Coronary artery (tissue), 2 donors: ENCODE results near the gene TRIM69.

Experiments used
- DNase-seq: peaks from one replicate; pipeline ENCODE4 v3.0.0-alpha.2; 2017; ENCODE audit warnings: low spot score
- H3K27ac ChIP-seq, 2 donors: fragments of 200-600 bp; sonication (generic); one replicate each; pipeline ENCODE4 v1.5.1; 2016 to 2019
- H3K4me3 ChIP-seq: fragments of 200-600 bp; sonication (generic); 2 replicates; pipeline ENCODE4 v1.5.1; 2016; ENCODE audit warnings: mild to moderate bottlenecking, moderate library complexity
- CTCF ChIP-seq: fragments of 200-600 bp; sonication (generic); IDR thresholded peaks from one replicate; pipeline ENCODE4 v1.5.1; 2019; ENCODE audit warnings: antibody characterized with exemption

Gene TRIM69

GRCh38 chr15:44801364-44801763 lies 65.0 kb downstream of the TRIM69 start:
- Histone ChIP-seq H3K27ac (no peak overlapping the region), H3K4me3 (no peak overlapping the region)
- no peak for TF ChIP-seq CTCF
- DNase-seq = no peak

GRCh38 chr15:44801797-44802196 lies 65.5 kb downstream of the TRIM69 start:
- H3K4me3 ChIP-seq = no peak overlapping the region
- no peak overlapping the region for H3K27ac ChIP-seq
- no peak for TF ChIP-seq CTCF
- DNase-seq = no peak

- no peak for DNase-seq
- TF ChIP-seq CTCF = no peak
- Histone ChIP-seq H3K4me3 (no peak overlapping the region), H3K27ac (no peak overlapping the region)
Observed at GRCh38 chr15:44802336-44802735, 66.0 kb downstream of the TRIM69 start.

GRCh38 chr15:44804298-44805046 lies 68.1 kb downstream of the TRIM69 start:
- Histone ChIP-seq H3K27ac (no peak overlapping the region), H3K4me3 (no peak overlapping the region)
- no peak for TF ChIP-seq CTCF
- DNase-seq = no peak

- Histone ChIP-seq H3K27ac (no peak overlapping the region), H3K4me3 (no peak overlapping the region)
- no peak for DNase-seq
- TF ChIP-seq CTCF = no peak
Observed at GRCh38 chr15:44808557-44808956, 72.2 kb downstream of the TRIM69 start.

- Histone ChIP-seq H3K4me3 (no peak overlapping the region), H3K27ac (no peak overlapping the region)
- no peak for TF ChIP-seq CTCF
- no peak for DNase-seq
Observed at GRCh38 chr15:44810237-44810636, 73.9 kb downstream of the TRIM69 start.

GRCh38 chr15:44811337-44811736 lies 75.0 kb downstream of the TRIM69 start:
- Histone ChIP-seq H3K4me3 (no peak overlapping the region), H3K27ac (no peak overlapping the region)
- no peak for TF ChIP-seq CTCF
- no peak for DNase-seq
